Esophagus squamous epithelium (tissue), 4 donors: ENCODE data around the gene MEPCE.

Source experiments
- CTCF ChIP-seq, 6 experiments: fragments of 450-650 bp in 4 of 6; fragments of 200-600 bp in 2 of 6; sonication (generic) in 2 of 6; IDR thresholded peaks; one replicate each; pipeline ENCODE4 v1.5.1; 2016 to 2019; ENCODE audit warnings: antibody characterized with exemption in 6 of 6, mild to moderate bottlenecking in 4 of 6, moderate library complexity in 4 of 6
- POLR2A ChIP-seq, 4 donors: fragments of 450-650 bp; IDR thresholded peaks; one replicate each; pipeline ENCODE4 v1.6.1; 2017; ENCODE audit warnings: antibody characterized with exemption in 4 of 4, mild to moderate bottlenecking in 4 of 4, moderate library complexity in 3 of 4

DNA sequence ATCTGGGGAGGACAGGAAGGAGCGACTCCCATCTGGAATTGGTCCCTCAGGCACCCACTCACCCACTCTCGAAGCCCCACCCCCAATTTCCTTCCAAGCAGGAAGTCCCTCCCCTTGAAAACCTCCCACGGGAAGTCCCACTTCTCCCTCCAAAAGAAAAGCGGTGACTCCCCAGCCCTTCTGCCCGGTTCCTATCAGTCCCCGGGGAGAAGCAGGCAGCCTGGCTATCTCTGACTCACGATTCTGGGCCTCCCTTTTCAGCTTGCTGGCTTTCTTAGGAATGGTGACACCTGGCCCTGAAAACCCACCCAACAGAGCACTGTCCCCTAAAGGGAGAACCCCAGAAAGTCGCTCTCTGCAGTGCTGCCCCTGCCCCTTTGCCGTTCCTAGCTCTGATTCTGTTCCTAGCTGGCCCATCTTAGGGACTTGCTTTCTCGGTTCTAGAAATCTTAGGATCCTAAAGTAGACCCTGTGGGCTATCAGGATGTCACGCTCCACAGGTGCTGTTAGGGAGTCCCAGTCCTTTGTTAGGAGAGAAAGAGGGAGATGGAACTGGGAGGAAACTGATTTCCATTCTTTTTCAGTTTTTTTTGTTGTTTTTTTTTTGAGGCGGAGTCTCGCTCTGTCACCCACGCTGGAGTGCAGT lies 43.3 kb downstream of the MEPCE start:
- TF ChIP-seq POLR2A (IDR thresholded peaks at IDR 0.05) (no peak), CTCF (IDR thresholded peaks at IDR 0.05) (no peak)
